ENCODE measurements around the gene TSPOAP1.

DNA sequence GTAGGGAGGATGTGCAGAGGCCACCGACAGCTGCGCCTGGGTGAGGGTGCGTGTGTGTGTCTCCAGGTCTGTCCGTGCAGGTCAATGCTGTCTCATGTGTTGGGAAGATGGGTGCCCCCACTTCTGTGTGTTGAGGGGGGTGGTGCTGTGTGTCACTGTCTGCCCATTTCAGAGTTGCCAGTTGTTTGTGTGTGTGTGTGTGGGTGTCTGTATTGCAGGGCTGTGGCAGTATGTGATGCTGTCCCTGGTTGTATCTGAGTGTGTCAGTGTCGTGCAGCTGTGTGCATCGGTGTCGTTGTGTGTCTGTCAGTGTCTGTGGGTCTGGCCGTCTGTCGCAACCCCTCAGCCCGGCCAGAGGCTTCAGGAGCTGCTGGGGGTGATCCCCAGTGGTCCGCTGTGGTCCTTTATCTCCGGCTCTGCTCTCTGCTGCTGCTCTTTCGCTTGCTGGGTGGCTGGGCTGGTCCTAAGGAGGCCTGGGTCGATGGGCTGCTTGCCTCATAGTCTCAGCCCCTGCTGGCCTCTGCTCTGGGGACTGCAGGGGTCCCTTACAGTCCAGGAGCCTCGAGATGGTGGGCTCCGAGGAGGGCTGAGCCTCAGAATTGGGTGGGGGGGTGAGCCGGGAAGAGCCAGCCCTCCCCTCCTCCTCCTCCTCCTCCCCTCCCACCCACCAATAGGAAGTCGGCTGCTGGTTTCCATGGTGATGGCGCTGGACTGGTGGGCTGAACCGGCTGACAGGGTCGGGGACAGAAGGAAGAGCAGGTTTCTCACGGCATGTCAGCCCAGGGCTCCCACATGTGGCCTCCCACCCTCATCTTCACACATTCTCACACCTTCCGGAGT is at the start of gene TSPOAP1:
- TF ChIP-seq, protein P1, sequence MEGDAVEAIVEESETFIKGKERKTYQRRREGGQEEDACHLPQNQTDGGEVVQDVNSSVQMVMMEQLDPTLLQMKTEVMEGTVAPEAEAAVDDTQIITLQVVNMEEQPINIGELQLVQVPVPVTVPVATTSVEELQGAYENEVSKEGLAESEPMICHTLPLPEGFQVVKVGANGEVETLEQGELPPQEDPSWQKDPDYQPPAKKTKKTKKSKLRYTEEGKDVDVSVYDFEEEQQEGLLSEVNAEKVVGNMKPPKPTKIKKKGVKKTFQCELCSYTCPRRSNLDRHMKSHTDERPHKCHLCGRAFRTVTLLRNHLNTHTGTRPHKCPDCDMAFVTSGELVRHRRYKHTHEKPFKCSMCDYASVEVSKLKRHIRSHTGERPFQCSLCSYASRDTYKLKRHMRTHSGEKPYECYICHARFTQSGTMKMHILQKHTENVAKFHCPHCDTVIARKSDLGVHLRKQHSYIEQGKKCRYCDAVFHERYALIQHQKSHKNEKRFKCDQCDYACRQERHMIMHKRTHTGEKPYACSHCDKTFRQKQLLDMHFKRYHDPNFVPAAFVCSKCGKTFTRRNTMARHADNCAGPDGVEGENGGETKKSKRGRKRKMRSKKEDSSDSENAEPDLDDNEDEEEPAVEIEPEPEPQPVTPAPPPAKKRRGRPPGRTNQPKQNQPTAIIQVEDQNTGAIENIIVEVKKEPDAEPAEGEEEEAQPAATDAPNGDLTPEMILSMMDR (IDR thresholded peaks at IDR 0.05): no peak
- no peak for TF ChIP-seq POLR2A (IDR thresholded peaks at IDR 0.05)
